Gastrocnemius medialis (tissue), 4 donors: ENCODE measurements around the gene SLC13A5. TPM values are rescaled to one million over a fixed set of nuclear protein-coding genes. Genes with fewer than 3 reads are reported as not detected.

Experiments
- ATAC-seq, 2 donors: fragments of 150-250 bp; one replicate each; pipeline ENCODE4 v1.9.1; 2016
- DNase-seq, 2 donors: peaks; one replicate each; pipeline ENCODE4 v3.0.0-alpha.2; 2019
- H3K27ac ChIP-seq, 4 donors: fragments of 200-600 bp; sonication (generic); 1 replicate in 1 of 4; 2 replicates in 3 of 4; pipeline ENCODE4 v1.5.1; 2016 to 2018; ENCODE audit warnings: mild to moderate bottlenecking in 2 of 4, moderate library complexity in 1 of 4
- H3K27me3 ChIP-seq, 3 donors: fragments of 200-600 bp; sonication (generic) in 2 of 3; 1 replicate in 1 of 3; 2 replicates in 2 of 3; pipeline versions ENCODE4 v1.5.1 to v1.6.0; 2016 to 2019; ENCODE audit warnings: mild to moderate bottlenecking in 1 of 3, moderate library complexity in 1 of 3
- H3K36me3 ChIP-seq, 2 donors: fragments of 200-600 bp; sonication (generic) in 1 of 2; one replicate each; pipeline ENCODE4 v1.5.1; 2017 to 2018
- H3K4me1 ChIP-seq, 2 donors: fragments of 200-600 bp; sonication (generic) in 1 of 2; one replicate each; pipeline ENCODE4 v1.5.1; 2016 to 2017; ENCODE audit warnings: mild to moderate bottlenecking in 2 of 2
- H3K4me3 ChIP-seq, 4 donors: fragments of 200-600 bp; sonication (generic) in 3 of 4; 1 replicate in 1 of 4; 2 replicates in 3 of 4; pipeline ENCODE4 v1.5.1; 2016 to 2019; ENCODE audit warnings: mild to moderate bottlenecking in 2 of 4
- H3K9me3 ChIP-seq, 3 donors: fragments of 200-600 bp; sonication (generic) in 2 of 3; 1 replicate in 1 of 3; 2 replicates in 2 of 3; pipeline ENCODE4 v1.5.1; 2016 to 2019
- POLR2A ChIP-seq, 2 donors: fragments of 450-650 bp; IDR thresholded peaks; one replicate each; pipeline ENCODE4 v1.6.1; 2017; ENCODE audit warnings: antibody characterized with exemption in 2 of 2, mild to moderate bottlenecking in 2 of 2, moderate library complexity in 2 of 2
- in situ Hi-C, 4 donors: fragments of 200-750 bp; cut with MboI; loops; one replicate each; pipeline versions ENCODE4 v1.15.0 to v1.8.0; 2017; ENCODE audit warnings: low sequenced_read_pairs in 4 of 4
- intact Hi-C: fragments of 100-400 bp; cut with DNase I; formaldehyde crosslinking; loops from one replicate; pipeline ENCODE4 v1.15.1; 2023; ENCODE audit warnings: low total_unique reads
- total RNA-seq, 4 donors: library from RNA; depleted of rRNA; stranded (reverse); fragments of >200 nt; gene quantifications; one replicate each; pipeline versions ENCODE4 v1.1.0 to v1.2.3, GENCODE V29; 2016
- TF ChIP-seq, protein P1 (sequence below), 5 experiments: fragments of 450-650 bp in 3 of 5; fragments of 200-600 bp in 2 of 5; sonication (generic) in 2 of 5; IDR thresholded peaks in 4 of 5; conservative IDR thresholded peaks in 1 of 5; 1 replicate in 4 of 5; 2 replicates in 1 of 5; pipeline ENCODE4 v1.5.1; 2016 to 2019; ENCODE audit warnings: antibody characterized with exemption in 5 of 5, mild to moderate bottlenecking in 3 of 5, moderate library complexity in 3 of 5

SLC13A5 gene
- total RNA-seq, 4 donors from 2014 or later, result 0.10 to 0.64 (median 0.39) TPM; not detected in 1

DNA sequence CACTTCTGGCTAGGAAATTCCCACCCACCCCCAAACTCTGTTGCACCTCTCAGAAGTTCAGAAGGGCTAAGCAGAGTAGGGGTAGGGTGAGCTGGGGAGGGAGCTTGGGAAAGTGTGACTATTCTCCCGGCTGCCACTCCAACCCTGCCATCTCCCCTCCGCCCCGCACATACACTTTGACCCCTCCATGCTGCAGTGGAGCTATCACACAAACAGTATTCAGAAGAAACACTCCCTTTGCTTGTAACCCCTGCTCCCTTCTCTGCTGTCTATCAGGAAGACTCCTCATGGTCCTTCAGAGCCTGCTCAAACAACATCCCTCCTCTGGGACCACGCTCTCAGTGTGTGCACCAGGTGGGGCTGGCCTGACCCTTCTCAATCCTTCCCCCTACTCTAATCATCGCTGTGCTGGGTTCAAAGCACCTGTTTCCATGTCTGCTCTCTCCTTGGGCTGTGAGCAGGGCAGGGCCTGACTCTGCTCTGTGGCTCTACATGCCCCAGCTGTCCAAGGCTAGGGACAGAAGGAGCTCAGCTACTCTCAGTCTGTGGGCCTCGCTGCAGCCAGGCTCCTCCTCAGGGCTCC, 8.6 kb downstream of the SLC13A5 start:
- no peak for TF ChIP-seq POLR2A (IDR thresholded peaks at IDR 0.05)
- TF ChIP-seq, protein P1, sequence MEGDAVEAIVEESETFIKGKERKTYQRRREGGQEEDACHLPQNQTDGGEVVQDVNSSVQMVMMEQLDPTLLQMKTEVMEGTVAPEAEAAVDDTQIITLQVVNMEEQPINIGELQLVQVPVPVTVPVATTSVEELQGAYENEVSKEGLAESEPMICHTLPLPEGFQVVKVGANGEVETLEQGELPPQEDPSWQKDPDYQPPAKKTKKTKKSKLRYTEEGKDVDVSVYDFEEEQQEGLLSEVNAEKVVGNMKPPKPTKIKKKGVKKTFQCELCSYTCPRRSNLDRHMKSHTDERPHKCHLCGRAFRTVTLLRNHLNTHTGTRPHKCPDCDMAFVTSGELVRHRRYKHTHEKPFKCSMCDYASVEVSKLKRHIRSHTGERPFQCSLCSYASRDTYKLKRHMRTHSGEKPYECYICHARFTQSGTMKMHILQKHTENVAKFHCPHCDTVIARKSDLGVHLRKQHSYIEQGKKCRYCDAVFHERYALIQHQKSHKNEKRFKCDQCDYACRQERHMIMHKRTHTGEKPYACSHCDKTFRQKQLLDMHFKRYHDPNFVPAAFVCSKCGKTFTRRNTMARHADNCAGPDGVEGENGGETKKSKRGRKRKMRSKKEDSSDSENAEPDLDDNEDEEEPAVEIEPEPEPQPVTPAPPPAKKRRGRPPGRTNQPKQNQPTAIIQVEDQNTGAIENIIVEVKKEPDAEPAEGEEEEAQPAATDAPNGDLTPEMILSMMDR (IDR thresholded peaks at IDR 0.05 in 4 of 5, conservative IDR thresholded peaks at IDR 0.05 in 1 of 5), result no peak
- no peaks in the 10 kb centered on the region for H3K27me3 ChIP-seq
- H3K4me1 ChIP-seq, result no peaks in the 10 kb centered on the region
- no peak for ATAC-seq
- in situ Hi-C loops, result no loop called here
- DNase-seq, result no peak
- H3K9me3 ChIP-seq, result no peaks in the 10 kb centered on the region
- intact Hi-C loops, result no loop called here
- H3K27ac ChIP-seq, result no peak overlapping the region
- no peaks in the 10 kb centered on the region for H3K36me3 ChIP-seq
- H3K4me3 ChIP-seq, result no peak overlapping the region

- in situ Hi-C loops, result no loop called here
- Histone ChIP-seq H3K4me1 (no peaks in the 10 kb centered on the region), H3K4me3 (no peak overlapping the region), H3K27me3 (no peaks in the 10 kb centered on the region), H3K9me3 (no peaks in the 10 kb centered on the region), H3K27ac (no peak overlapping the region), H3K36me3 (no peaks in the 10 kb centered on the region)
- no peak for DNase-seq
- intact Hi-C loops, result no loop called here
- no peak for ATAC-seq
- TF ChIP-seq POLR2A (IDR thresholded peaks at IDR 0.05), result no peak
- TF ChIP-seq, protein P1 (IDR thresholded peaks at IDR 0.05 in 4 of 5, conservative IDR thresholded peaks at IDR 0.05 in 1 of 5), result no peak
Measured at GRCh38 chr17:6703751-6704150, 9.4 kb downstream of the SLC13A5 start.

DNA sequence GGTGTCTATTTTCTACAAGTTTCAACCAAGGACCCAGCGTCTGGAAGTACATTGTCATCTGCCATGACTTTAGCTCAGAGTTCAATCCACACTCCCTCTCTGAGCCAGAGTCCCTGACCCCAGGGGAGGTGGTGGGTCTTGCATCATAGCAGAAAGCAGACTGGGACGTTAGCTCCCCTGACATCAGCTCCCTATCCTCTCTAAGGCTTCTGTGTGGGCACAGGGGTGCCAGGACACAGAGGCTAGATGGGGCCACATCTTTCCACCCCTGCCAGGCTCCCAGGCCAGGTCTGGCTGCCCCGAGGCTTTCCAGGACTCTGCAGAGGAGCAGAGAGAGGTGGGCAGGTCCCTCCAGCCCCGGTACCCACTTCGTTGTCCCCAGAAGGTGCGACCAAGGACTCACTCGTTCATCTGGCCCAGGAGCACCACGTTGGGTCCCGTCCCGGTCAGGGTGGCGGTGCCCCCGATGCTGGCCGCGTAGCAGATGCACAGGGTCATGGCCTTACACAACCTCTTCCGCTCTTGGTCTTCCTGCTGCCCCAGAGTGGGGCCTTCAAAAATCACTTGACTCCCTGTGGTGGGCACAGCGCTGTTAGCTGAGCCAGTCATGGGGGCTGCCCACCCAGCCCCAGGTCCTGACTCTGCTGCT, 10.5 kb downstream of the SLC13A5 start:
- Histone ChIP-seq H3K36me3 (no peaks in the 10 kb centered on the region), H3K4me1 (no peaks in the 10 kb centered on the region), H3K27me3 (no peaks in the 10 kb centered on the region), H3K27ac (no peak overlapping the region), H3K4me3 (no peak overlapping the region), H3K9me3 (no peaks in the 10 kb centered on the region)
- intact Hi-C loops, result no loop called here
- DNase-seq (no peak), ATAC-seq (no peak)
- no peak for TF ChIP-seq POLR2A (IDR thresholded peaks at IDR 0.05)
- TF ChIP-seq, protein P1 (IDR thresholded peaks at IDR 0.05 in 4 of 5, conservative IDR thresholded peaks at IDR 0.05 in 1 of 5), result no peak
- in situ Hi-C loops, result no loop called here

GRCh38 chr17:6701719-6702118, 11.4 kb downstream of the SLC13A5 start:
- H3K9me3 ChIP-seq, result no peaks in the 10 kb centered on the region
- no peak overlapping the region for H3K4me3 ChIP-seq
- H3K27me3 ChIP-seq, result no peaks in the 10 kb centered on the region
- no peaks in the 10 kb centered on the region for H3K36me3 ChIP-seq
- no peak for TF ChIP-seq POLR2A (IDR thresholded peaks at IDR 0.05)
- TF ChIP-seq, protein P1 (IDR thresholded peaks at IDR 0.05 in 4 of 5, conservative IDR thresholded peaks at IDR 0.05 in 1 of 5), result peak in 1 of 5 experiments; percentile 14
- no peak overlapping the region for H3K27ac ChIP-seq
- intact Hi-C loops (no loop called here), in situ Hi-C loops (no loop called here)
- DNase-seq (no peak), ATAC-seq (no peak)
- H3K4me1 ChIP-seq, result no peaks in the 10 kb centered on the region
